Activated CD4-positive, alpha-beta T cell treated with anti-CD3 and anti-CD28 coated beads, Interleukin-2, amount 50 U/mL, for 16 hours (primary cell): Measurements from ENCODE around the gene POLR3GL.
"Not testable (repeated sequence)": the region's sequence is repeated elsewhere in the genome, so short reads cannot be mapped to it uniquely, and the experiment has no call there.

Experiments
- DNase-seq: peaks from one replicate; pipeline ENCODE4 v3.0.0-alpha.2; 2020

Gene POLR3GL, protein sequence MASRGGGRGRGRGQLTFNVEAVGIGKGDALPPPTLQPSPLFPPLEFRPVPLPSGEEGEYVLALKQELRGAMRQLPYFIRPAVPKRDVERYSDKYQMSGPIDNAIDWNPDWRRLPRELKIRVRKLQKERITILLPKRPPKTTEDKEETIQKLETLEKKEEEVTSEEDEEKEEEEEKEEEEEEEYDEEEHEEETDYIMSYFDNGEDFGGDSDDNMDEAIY

DNA sequence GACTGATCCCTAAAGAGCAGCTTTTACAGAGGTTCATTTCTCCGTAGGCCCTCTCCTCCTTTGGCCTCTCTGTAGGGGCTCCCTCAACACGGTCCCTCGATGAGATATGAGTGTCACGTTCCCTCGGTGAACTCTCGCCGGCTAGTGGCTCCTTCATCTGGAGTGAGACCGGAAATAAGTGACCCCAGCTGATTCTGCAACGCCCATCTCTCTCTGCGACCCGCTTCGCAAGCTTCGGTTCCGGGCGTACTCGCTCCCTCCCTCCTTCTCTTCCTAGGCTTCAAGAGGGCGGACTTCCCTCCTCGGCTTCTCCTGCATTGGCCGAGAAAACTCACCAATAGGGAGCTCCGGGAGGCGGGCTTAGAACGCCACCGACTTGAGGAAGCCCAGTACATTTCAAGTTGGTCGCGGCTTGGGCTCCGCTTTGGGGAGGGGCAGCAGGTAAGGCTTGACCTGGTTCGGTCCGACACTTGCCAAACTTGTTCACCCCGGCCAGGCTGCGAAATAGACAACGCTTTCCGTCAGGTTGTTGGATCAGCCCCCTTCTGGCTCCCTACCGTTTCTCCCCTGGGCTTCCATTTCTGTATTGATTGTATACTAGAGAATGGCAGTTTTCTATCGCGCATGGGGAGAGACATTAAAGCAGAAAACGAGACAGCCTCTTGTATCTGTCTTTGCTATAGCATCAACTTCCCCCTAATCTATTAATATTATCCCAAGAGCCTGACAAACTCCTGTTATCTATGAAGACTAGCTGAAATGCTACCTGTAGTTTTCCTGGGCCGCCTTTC, at the start of gene POLR3GL, which contains the start of gene ANKRD34A:
POLR3GL (plus strand) TSS at position 363 of the 791 bp plus-strand sequence. CDS start 10,176 bp downstream, outside the sequence.
ANKRD34A (minus strand) TSS at position 248 of the 791 bp plus-strand sequence. CDS start 2,816 bp downstream, outside the sequence.
- DNase-seq = peak; percentile 97

- no peak for DNase-seq
Measured at GRCh38 chr1:145916745-145917144, 47.7 kb upstream of the POLR3GL start.

- no peak for DNase-seq
Measured at GRCh38 chr1:145917595-145917994, 46.9 kb upstream of the POLR3GL start.

DNA sequence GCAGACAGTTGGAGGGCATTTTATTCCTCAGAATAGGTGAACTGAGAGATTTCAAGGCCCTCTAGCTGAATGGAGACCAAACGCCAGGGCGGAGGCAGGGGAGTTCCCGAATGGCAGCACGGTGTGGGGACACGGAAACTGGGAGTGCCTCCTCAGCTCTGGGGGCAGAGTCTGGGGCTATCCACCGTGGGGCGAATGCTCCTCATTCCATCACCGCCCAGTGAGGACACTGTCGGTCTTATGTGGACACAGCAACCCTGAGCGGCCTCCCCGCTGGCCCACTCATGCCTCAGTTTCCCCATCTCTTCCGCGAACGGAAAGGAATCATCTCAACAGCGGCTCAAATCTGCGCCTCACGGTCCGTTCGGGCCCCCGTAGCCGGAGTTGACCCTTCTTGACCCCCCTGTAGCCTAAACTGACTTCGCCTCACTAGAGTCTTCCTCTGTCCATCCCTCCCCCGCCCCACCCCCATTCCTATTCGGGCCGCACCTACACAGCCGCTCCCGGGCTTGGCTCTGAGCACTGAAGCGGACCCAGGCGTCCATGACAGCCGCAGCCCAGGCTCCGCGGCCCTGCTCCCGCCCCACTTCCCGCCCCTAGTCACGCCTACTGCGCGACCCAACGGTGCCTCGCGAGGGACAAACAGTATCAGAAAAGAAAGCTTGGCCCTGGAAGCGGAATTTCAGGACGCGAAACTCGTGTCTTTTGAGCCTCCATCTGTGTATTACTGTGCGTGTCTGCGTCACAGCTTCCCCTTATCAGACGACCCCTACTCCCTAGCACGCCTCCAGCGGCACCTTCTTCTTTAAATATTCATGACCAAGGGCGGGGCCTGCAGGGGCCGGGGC, 46.1 kb upstream of the POLR3GL start, which contains the start of gene PEX11B:
PEX11B (minus strand) TSS at position 574 of the 848 bp plus-strand sequence; CDS start at position 545, 29 bp downstream.
- DNase-seq = peak; percentile 91

DNA sequence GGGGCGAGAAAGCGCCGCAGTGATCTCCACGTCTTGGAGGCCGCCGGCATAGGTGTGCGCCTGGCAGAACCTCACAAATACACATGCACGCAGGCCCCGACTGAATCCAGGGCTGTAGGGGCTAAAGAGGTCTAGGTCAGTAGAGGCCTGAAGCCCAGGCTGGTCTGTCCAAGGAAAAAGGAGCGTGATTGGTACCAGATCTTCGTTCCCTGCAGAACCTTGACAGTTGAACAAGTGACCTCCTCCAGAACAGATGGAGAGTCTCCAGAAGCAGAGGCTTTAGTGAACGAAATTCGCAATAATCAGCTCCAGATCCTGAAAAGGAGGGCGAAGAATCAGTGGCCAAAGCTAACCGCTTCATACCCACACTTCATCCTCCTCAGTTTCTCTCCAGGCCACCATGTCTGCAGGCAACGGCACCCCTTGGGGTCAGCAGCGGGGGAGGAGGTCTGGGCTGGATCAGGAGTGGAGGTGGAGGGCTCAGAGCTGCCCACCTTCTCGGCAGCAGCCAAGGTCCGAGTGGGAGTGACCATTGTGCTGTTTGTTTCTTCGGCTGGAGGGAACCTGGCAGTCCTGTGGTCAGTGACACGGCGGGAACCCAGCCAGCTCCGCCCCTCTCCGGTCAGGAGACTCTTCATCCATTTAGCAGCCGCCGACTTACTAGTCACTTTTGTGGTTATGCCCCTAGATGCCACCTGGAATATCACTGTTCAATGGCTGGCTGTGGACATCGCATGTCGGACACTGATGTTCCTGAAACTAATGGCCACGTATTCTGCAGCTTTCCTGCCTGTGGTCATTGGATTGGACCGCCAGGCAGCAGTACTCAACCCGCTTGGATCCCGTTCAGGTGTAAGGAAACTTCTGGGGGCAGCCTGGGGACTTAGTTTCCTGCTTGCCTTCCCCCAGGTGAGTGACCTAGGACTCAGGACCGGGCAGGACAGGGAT, 45.2 kb upstream of the POLR3GL start:
- no peak for DNase-seq

DNA sequence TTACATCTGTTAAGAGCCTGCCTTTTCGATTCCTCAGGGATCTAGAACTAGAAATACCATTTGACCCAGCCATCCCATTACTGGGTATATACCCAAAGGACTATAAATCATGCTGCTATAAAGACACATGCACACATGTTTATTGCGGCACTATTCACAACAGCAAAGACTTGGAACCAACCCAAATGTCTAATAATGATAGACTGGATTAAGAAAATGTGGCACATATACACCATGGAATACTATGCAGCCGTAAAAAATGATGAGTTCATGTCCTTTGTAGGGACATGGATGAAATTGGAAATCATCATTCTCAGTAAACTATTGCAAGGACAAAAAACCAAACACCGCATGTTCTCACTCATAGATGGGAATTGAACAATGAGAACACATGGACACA, 44.2 kb upstream of the POLR3GL start:
- DNase-seq = not testable (repeated sequence)

GRCh38 chr1:145922266-145922665, 42.2 kb upstream of the POLR3GL start:
- no peak for DNase-seq

- DNase-seq = peak; percentile 64
Measured at GRCh38 chr1:145926686-145927062, 37.8 kb upstream of the POLR3GL start.

GRCh38 chr1:145927063-145927886, 37.2 kb upstream of the POLR3GL start, which contains the start of gene RBM8A:
RBM8A (minus strand) TSS chr1:145927484; CDS start chr1:145927426, 58 bp downstream.
- DNase-seq = peak; percentile 98

- DNase-seq = no peak
Measured at GRCh38 chr1:145927916-145928643, 36.4 kb upstream of the POLR3GL start.

GRCh38 chr1:145932522-145933009, 31.9 kb upstream of the POLR3GL start:
- DNase-seq = peak; percentile 64

DNA sequence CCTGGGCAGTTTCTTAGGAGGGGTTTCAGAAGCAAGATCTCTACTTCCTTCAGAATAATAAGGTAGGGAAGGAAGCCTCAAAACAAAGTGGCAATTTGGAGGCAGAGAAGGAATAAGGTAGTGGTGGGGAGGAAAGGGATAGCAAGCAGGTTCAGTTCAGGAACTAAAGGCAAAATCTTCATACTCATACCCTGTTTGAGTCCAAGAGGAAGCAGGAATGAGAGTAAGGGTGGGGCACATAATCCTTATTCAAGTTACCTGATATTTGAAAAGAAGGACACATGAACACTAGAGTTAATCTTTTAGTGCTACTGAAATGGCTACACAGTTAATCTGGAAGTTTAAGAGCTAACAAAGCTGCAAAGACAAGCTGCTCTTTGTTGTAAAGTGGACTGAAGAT, 28.8 kb upstream of the POLR3GL start:
- no peak for DNase-seq

DNA sequence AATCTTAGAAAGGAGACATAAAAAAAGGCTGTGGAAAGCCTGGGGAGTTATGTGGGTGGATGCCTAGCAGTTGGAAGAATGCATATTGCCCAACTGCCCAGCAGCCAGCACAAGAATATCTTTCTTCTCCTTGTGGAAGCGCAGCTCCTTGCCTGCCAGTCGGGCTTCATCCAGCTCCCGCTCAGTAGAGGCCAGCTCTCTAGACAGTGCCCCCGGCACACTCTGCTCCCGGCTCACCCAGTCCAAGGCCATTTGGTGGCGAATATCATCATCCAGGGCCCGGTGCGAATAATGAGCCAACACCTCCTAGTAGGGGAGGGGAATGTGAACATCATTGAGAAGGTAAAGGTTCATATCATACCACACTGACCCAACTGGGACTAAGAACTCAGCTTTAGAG, 28.2 kb upstream of the POLR3GL start:
- no peak for DNase-seq

DNA sequence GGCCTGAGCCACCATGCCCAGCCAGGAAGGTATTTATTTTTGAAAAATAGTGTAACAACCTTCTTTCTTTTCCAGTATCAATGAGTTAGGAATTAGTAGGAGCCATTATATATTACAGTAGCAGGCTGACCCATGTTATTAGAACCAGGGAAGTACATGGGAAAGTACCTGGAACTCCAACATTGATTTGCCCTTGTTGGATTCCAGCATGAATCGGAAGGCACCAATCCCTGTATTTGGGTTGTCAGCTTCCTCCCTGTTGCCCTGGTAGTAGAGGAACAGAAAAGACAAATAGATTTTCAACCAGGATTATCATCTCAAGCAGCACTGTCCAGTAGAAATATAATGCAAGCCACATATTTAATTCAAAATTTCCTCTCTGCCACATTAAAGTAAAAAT, 27.1 kb upstream of the POLR3GL start:
- no peak for DNase-seq

DNA sequence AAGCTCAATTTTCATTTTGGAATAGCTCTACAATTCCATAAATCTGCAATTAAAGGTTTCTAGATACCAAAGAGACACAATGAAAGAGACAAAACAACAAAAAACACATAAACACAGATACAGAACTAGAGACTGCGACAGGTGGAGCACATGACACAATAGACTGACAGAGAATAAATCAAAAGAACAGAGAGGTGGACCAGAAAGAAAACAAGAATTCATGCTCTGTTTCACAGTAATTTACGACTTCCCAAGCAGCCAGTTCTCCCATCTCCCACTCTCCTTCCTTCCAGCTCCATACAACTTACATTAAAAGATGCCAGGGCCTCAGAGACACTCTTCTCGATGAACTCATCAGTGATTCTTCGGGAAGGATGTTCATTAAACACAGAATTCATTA, 22.1 kb upstream of the POLR3GL start:
- no peak for DNase-seq

DNA sequence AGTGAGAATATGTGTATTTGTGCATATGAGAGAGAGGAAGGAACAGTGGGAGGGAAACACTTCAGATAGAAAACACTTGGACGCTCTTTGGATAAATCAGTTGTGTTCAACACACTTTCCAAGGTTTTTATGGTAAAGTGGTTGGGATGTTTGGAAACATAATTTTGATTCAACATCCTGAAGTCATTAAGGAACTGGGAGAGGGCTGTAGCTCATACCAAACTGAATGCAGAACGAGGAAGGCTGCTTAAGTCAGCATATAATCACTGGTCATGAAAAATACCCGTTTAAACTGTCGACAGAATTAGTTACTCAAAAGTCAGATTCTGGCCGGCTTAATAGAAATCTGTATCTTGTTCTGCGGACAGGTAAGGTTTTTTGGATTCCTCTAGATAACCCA, 21.6 kb upstream of the POLR3GL start:
- DNase-seq = no peak

DNA sequence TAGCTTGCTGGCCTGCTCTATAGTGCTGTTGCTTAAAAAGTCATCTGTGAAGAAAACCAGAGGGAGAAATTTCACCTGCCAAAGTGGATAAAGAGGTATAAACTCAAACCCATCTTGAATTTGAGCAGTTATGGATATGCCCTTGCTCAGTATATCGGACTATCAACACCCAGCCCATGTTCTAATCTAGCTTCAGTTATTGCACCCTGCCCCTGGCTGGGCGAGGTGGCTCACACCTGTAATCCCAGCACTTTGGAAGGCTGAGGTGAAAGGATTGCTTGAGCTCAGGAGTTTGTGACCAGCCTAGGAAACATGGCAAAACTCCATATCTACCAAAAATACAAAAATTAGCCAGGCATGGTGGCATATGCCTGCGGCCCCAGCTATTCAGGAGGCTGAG, 20.0 kb upstream of the POLR3GL start:
- no peak for DNase-seq

DNA sequence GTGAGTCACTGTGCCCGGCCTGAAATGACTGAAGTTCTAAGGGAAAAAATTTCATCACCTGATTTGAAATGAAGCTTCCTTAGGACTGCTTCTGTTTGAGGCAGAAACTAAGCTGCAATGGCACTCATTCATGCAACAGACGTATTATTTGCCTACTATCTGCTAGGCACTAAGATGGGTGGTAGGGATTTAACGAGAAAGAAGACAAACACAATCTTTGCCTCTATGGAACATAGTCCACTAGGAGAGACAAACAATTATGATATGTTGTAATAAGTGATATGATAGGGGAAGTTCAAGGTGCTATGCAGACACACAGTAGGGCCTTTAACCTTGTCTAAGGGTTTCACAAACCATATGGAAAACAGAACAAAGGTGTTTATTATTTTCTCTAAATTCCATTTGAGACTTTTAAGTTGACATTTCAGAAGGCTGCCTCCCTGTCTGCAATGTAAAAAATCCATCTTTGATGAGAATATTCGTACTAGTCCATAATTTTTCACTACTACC, 18.0 kb upstream of the POLR3GL start:
- no peak for DNase-seq

DNA sequence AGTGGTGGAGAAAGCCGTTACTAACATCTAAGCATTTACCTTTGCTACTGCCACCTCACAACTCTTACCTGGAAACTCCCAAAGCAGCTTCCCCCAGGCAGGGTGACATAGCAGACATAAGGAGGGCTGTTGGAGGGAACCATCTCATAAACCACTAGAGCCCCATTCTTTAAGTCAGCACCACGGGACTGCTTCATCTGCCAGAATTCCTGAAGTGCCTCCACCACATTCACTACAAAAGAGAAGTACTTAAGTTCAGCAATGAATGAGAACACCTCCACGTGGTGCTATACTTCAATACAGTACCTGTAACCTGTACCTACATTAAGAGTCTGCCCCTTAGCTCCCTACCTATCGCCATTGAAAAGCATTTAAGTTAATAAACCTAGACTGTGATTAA, 16.9 kb upstream of the POLR3GL start:
- DNase-seq = no peak

- no peak for DNase-seq
Measured at GRCh38 chr1:145949219-145949618, 15.3 kb upstream of the POLR3GL start.
